Mammary epithelial cell (primary cell): ENCODE measurements around the gene PCBP3.

Source experiments
- EZH2 ChIP-seq: IDR thresholded peaks from 2 replicates; pipeline ENCODE4 v1.6.1; 2012; ENCODE audit warnings: low read length, inconsistent platforms, borderline replicate concordance
- TF ChIP-seq, protein P1 (sequence below), 2 donors: IDR thresholded peaks in 1 of 2; conservative IDR thresholded peaks in 1 of 2; 2 replicates each; pipeline ENCODE4 v1.5.1; 2011 to 2012; ENCODE audit warnings: inconsistent platforms in 2 of 2, low read length in 2 of 2, mild to moderate bottlenecking in 2 of 2, control low read depth in 1 of 2, low read depth in 1 of 2; ENCODE audit not compliant: insufficient read depth in 1 of 2; ENCODE audit errors: extremely low read depth in 1 of 2

DNA sequence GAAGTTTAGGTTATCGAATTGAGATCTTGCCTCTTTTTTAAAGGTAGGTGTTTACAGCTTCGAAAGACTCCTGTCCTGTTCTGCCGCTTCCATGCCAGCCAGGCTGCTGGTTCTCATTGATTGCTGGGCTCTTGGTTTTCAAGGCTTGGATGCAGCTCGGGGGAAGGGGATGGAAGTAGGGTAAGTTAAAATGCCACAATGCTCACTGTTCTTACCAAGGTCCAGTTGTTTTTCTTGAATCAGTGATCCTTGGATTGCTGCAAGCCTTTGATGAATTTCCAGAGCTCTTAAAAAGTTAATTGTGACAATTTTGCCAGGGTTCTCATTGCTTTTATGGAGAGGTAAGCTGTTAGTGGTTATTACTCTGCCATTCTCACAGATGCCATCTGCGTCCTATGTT lies 74.9 kb downstream of the PCBP3 start:
- TF ChIP-seq, protein P1, sequence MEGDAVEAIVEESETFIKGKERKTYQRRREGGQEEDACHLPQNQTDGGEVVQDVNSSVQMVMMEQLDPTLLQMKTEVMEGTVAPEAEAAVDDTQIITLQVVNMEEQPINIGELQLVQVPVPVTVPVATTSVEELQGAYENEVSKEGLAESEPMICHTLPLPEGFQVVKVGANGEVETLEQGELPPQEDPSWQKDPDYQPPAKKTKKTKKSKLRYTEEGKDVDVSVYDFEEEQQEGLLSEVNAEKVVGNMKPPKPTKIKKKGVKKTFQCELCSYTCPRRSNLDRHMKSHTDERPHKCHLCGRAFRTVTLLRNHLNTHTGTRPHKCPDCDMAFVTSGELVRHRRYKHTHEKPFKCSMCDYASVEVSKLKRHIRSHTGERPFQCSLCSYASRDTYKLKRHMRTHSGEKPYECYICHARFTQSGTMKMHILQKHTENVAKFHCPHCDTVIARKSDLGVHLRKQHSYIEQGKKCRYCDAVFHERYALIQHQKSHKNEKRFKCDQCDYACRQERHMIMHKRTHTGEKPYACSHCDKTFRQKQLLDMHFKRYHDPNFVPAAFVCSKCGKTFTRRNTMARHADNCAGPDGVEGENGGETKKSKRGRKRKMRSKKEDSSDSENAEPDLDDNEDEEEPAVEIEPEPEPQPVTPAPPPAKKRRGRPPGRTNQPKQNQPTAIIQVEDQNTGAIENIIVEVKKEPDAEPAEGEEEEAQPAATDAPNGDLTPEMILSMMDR (conservative IDR thresholded peaks at IDR 0.05 in 1 of 2, IDR thresholded peaks at IDR 0.05 in 1 of 2; ENCODE audit: extremely low read depth in 1 of 2, insufficient read depth in 1 of 2, low read depth in 1 of 2, low read length in 2 of 2): no peak
- no peak for TF ChIP-seq EZH2
